ENCODE data around the gene RIMOC1.

The RIMOC1 gene

DNA sequence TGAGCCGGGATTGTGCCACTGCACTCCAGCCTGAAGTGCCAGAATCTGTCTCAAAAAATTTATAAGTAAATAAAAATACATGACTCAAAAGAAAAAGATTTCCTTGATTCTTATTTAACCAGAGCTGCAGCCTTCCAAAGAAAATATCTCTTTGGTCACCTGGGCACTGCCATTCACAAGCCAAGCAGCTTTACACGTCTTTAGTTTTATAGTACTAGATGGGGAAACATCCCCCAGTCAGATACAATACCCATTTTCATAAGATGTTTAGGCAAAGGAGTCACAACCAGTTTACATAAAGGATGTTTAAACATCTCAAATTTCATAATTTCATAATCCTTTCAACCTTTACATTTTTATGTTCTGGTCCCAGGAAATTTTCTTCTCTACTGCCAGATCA, 20.2 kb upstream of the RIMOC1 start:
- DNase-seq (ENCODE audit: low read depth) = no peak
- TF ChIP-seq POLR2A (IDR thresholded peaks at IDR 0.05; ENCODE audit: extremely low read depth, insufficient read length) (no peak), MYC (IDR thresholded peaks at IDR 0.05; ENCODE audit: low read depth, low read length) (no peak)
- TF ChIP-seq, protein P1, sequence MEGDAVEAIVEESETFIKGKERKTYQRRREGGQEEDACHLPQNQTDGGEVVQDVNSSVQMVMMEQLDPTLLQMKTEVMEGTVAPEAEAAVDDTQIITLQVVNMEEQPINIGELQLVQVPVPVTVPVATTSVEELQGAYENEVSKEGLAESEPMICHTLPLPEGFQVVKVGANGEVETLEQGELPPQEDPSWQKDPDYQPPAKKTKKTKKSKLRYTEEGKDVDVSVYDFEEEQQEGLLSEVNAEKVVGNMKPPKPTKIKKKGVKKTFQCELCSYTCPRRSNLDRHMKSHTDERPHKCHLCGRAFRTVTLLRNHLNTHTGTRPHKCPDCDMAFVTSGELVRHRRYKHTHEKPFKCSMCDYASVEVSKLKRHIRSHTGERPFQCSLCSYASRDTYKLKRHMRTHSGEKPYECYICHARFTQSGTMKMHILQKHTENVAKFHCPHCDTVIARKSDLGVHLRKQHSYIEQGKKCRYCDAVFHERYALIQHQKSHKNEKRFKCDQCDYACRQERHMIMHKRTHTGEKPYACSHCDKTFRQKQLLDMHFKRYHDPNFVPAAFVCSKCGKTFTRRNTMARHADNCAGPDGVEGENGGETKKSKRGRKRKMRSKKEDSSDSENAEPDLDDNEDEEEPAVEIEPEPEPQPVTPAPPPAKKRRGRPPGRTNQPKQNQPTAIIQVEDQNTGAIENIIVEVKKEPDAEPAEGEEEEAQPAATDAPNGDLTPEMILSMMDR (IDR thresholded peaks at IDR 0.05; ENCODE audit: low read depth, low read length) = no peak
- TF ChIP-seq, protein P2, sequence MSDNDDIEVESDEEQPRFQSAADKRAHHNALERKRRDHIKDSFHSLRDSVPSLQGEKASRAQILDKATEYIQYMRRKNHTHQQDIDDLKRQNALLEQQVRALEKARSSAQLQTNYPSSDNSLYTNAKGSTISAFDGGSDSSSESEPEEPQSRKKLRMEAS (IDR thresholded peaks at IDR 0.05; ENCODE audit: low read depth, low read length) = no peak
- no peak overlapping the region for H3K4me3 ChIP-seq (ENCODE audit: low read depth, low read length)

DNA sequence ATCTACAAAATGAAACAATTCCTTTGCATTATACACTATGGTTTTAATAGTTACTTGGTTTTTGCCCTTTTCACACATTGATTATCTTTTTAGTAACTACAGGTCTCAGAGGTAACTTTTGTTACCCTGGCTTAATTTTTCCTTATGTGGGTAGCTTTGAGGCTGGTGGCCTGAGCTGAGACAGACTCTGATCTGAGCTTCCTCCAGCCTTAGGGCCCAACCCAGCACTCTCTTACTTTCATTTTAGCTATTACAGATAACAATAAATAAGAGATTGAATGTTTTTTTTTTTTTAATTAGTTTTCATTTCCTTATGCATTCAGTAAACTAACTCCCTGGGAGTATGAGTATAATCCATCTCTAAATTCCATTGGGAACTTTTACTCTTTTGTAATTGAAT, 18.9 kb upstream of the RIMOC1 start:
- no peak for DNase-seq (ENCODE audit: low read depth)
- H3K4me3 ChIP-seq (ENCODE audit: low read depth, low read length) = no peak overlapping the region
- TF ChIP-seq POLR2A (IDR thresholded peaks at IDR 0.05; ENCODE audit: extremely low read depth, insufficient read length) (no peak), MYC (IDR thresholded peaks at IDR 0.05; ENCODE audit: low read depth, low read length) (no peak)
- TF ChIP-seq, protein P1 (IDR thresholded peaks at IDR 0.05; ENCODE audit: low read depth, low read length) = no peak
- TF ChIP-seq, protein P2 (IDR thresholded peaks at IDR 0.05; ENCODE audit: low read depth, low read length) = no peak

DNA sequence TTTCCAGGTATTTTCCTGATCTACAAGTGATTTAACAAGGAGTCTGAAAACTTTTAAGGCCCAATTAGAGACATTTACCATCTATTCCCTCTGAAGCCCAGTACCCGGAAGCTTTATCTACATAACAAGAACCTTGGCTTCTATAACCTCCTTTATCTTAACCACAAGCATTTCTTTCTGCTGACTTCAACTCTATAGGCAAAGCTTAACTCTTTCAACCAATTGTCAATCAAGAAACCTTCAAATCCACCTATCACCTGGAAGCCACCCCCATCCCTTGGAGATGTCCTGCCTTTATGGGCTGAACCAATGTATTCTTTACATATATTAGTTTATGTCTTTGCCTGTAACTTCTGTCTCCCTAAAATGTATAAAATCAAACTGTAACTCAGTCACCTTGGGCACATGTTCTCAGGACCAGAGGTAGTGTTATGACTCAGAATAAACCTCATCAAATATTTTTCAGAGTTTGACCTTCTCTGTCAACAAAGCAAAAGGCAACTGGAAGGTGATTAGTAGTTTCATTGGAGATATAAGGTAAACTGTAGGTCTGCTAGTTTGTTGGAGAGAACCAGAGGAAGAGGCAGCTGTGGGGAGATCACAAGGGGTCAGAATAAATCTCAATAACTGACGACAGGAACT, 13.0 kb upstream of the RIMOC1 start:
- no peak for DNase-seq (ENCODE audit: low read depth)
- H3K4me3 ChIP-seq (ENCODE audit: low read depth, low read length) = no peak overlapping the region
- TF ChIP-seq, protein P2 (IDR thresholded peaks at IDR 0.05; ENCODE audit: low read depth, low read length) = no peak
- TF ChIP-seq, protein P1 (IDR thresholded peaks at IDR 0.05; ENCODE audit: low read depth, low read length) = no peak
- TF ChIP-seq MYC (IDR thresholded peaks at IDR 0.05; ENCODE audit: low read depth, low read length) (no peak), POLR2A (IDR thresholded peaks at IDR 0.05; ENCODE audit: extremely low read depth, insufficient read length) (no peak)

DNA sequence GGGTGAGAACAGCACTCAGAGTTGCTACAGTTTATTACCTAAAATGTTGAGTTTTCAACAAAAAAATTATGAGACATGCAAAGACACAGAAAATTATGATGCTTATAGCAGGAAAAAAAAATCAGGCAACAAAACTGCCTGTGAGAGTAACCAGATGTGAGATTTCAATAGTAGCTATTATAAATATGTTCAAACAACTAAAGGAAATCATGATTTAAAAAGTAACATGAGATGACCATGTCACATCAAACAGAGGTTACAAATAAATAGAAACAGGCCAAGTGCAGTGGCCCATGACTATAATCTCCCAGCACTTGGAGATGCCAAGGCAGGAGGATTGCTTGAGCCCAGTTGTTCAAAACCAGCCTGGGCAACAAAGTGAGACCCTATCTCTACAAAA, 12.1 kb upstream of the RIMOC1 start:
- no peak for DNase-seq (ENCODE audit: low read depth)
- TF ChIP-seq, protein P1 (IDR thresholded peaks at IDR 0.05; ENCODE audit: low read depth, low read length) = no peak
- TF ChIP-seq POLR2A (IDR thresholded peaks at IDR 0.05; ENCODE audit: extremely low read depth, insufficient read length) (no peak), MYC (IDR thresholded peaks at IDR 0.05; ENCODE audit: low read depth, low read length) (no peak)
- TF ChIP-seq, protein P2 (IDR thresholded peaks at IDR 0.05; ENCODE audit: low read depth, low read length) = no peak
- no peak overlapping the region for H3K4me3 ChIP-seq (ENCODE audit: low read depth, low read length)

DNA sequence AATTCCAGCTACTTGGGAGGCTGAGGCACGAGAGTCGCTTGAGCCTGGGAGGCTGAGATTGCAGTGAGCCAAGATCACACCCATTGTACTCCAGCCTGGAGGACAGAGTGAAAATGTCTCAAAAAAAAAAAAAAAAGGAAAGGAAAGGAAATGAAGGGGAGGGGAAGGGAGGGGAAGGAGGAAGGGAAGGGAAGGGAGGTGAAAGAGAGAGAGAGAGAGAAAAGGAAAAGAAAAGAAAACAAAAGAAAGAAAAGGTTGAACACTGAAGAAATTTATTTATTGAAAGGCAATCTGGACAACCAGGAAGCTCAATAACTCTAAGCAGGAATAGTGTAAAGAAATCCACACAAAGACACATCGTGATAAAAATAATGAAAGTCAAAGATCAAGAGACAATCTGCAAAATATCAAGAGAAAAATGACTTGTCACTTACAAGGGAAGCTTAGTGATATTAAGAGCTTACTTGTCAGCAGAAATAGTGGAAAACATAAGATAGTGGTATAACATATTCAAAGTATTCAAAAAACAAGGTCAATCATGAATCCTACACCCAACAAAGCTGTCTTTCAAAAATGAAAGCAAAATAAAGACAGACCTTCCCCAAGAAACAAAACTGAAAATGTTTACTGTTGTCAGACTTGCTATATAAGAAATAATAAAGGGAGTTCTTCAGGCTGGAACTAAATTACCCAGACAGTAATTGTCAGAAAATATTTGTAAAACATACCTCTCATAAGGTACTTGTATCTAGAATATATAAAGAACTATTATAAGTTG, 10.9 kb upstream of the RIMOC1 start:
- TF ChIP-seq POLR2A (IDR thresholded peaks at IDR 0.05; ENCODE audit: extremely low read depth, insufficient read length) = no peak
- TF ChIP-seq MYC (IDR thresholded peaks at IDR 0.05; ENCODE audit: low read depth, low read length) = no peak
- H3K4me3 ChIP-seq (ENCODE audit: low read depth, low read length) = no peak overlapping the region
- no peak for DNase-seq (ENCODE audit: low read depth)

DNA sequence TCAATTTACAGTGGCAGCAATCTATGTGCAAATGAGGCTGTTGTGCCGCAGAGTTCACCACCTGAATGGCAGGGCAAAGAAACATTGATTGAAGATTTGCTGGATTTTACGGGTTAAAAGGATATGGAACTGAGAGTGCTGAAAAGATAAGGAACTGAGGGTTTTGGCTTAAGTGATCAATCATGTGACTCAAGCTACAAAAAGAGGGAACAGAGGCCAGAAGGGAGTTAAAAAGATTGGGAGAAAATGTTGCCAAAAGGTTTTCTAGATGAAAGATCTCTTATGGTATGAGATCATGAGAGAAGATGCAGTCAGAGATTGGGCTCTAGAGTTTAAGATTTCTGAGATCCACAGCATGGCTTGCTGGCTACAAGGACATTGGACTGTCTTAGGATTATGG, 7.9 kb upstream of the RIMOC1 start:
- DNase-seq (ENCODE audit: low read depth) = no peak
- TF ChIP-seq MYC (IDR thresholded peaks at IDR 0.05; ENCODE audit: low read depth, low read length) = no peak
- TF ChIP-seq, protein P2 (IDR thresholded peaks at IDR 0.05; ENCODE audit: low read depth, low read length) = no peak
- H3K4me3 ChIP-seq (ENCODE audit: low read depth, low read length) = no peak overlapping the region

Measured in NB4 (cell line).